Panc1 (cell line): Measurements from ENCODE around the gene MPRIP. TPM values are rescaled to one million over a fixed set of nuclear protein-coding genes. Genes with fewer than 3 reads are reported as not detected.

Source experiments
- ATAC-seq: fragments of 200-7000 bp; cut with Tn5 transposase; 2 replicates; pipeline ENCODE4 v1.9.1; 2020; ENCODE audit warnings: mild to moderate bottlenecking, moderate library complexity
- BruUV-seq: library from RNA; stranded (reverse); fragments of 400-500 nt; replicated peaks from 2 replicates; lab custom pipeline; 2021; lab: Mats Ljungman, UMichigan
- CTCF ChIA-PET: fragments of 300-600 bp; sonication (Branson Sonifier 250); formaldehyde crosslinking; loops from one replicate; lab custom pipeline; 2022; ENCODE audit warnings: antibody characterized with exemption; lab: Charles Lee
- POLR2A ChIA-PET: fragments of 300-600 bp; sonication (Branson Sonifier 250); formaldehyde crosslinking; loops from one replicate; lab custom pipeline; 2022; ENCODE audit warnings: antibody characterized with exemption; lab: Charles Lee
- DNase-seq: peaks from one replicate; pipeline ENCODE4 v3.0.0-alpha.2; 2010; ENCODE audit warnings: low read depth, low spot score
- H3K27ac ChIP-seq: 2 replicates; pipeline ENCODE4 v1.5.1; 2011; ENCODE audit warnings: mild to moderate bottlenecking, low read length, inconsistent platforms
- H3K27me3 ChIP-seq: fragments of 200-500 bp; sonication (Bioruptor generic); 2 replicates; pipeline ENCODE4 v1.6.0; 2014; ENCODE audit warnings: low read length, inconsistent platforms; ENCODE audit not compliant: control insufficient read depth, insufficient read depth
- H3K36me3 ChIP-seq: fragments of 200-500 bp; sonication (Bioruptor generic); 2 replicates; pipeline ENCODE4 v1.5.1; 2014; ENCODE audit warnings: inconsistent platforms, mild to moderate bottlenecking, low read length, moderate library complexity; ENCODE audit not compliant: control insufficient read depth, insufficient read depth
- H3K4me1 ChIP-seq: 2 replicates; pipeline ENCODE4 v1.5.1; 2011; ENCODE audit warnings: inconsistent platforms, mild to moderate bottlenecking, low read length, moderate library complexity; ENCODE audit not compliant: control insufficient read depth, insufficient read depth
- H3K4me3 ChIP-seq, 2 experiments: 2 replicates each; pipeline ENCODE4 v1.5.1; 2011 to 2012; ENCODE audit warnings: low read depth in 2 of 2, low read length in 2 of 2, mild to moderate bottlenecking in 2 of 2, inconsistent platforms in 1 of 2, moderate library complexity in 1 of 2
- H3K9me3 ChIP-seq: fragments of 200-500 bp; sonication (Bioruptor generic); 2 replicates; pipeline ENCODE4 v1.5.1; 2014; ENCODE audit warnings: low read depth, mild to moderate bottlenecking, inconsistent platforms, low read length, moderate library complexity; ENCODE audit not compliant: control insufficient read depth, insufficient read depth
- CTCF ChIP-seq: fragments of 450-650 bp; IDR thresholded peaks from 2 replicates; pipeline ENCODE4 v1.5.1; 2017; ENCODE audit warnings: mild to moderate bottlenecking
- POLR2AphosphoS5 ChIP-seq: IDR thresholded peaks from 2 replicates; pipeline ENCODE4 v1.6.1; 2012; ENCODE audit warnings: mild to moderate bottlenecking, low read depth, low read length, moderate library complexity
- REST ChIP-seq, 2 experiments: IDR thresholded peaks; 2 replicates each; pipeline ENCODE4 v1.6.1; 2011 to 2012; ENCODE audit warnings: low read depth in 2 of 2, control low read depth in 1 of 2, low read length in 1 of 2, mild to moderate bottlenecking in 1 of 2, moderate library complexity in 1 of 2; ENCODE audit not compliant: insufficient read depth in 1 of 2
- SIN3A ChIP-seq: IDR thresholded peaks from 2 replicates; pipeline ENCODE4 v1.6.1; 2012; ENCODE audit warnings: low read depth, mild to moderate bottlenecking, low read length, moderate library complexity, borderline replicate concordance; ENCODE audit not compliant: insufficient read depth
- TCF7L2 ChIP-seq: IDR thresholded peaks from 2 replicates; pipeline ENCODE4 v1.6.1; 2011; ENCODE audit warnings: mild to moderate bottlenecking, low read depth, low read length, inconsistent platforms
- in situ Hi-C: cut with HindIII; loops from 2 replicates; pipeline ENCODE4 v1.10.0; 2016; ENCODE audit warnings: low sequenced_read_pairs, low pct_unique_long_range_greater_than_20kb
- intact Hi-C: fragments of 100-400 bp; cut with micrococcal nuclease; formaldehyde crosslinking; loops from one replicate; pipeline ENCODE4 v1.10.0; 2022; ENCODE audit not compliant: unreplicated experiment
- total RNA-seq: library from RNA; stranded (reverse); gene quantifications from one replicate; pipeline ENCODE4 v1.2.1, GENCODE V29; 2021; ENCODE audit not compliant: unreplicated experiment

Gene MPRIP
- total RNA-seq, 1 experiment from 2014 or later: 155 TPM

DNA sequence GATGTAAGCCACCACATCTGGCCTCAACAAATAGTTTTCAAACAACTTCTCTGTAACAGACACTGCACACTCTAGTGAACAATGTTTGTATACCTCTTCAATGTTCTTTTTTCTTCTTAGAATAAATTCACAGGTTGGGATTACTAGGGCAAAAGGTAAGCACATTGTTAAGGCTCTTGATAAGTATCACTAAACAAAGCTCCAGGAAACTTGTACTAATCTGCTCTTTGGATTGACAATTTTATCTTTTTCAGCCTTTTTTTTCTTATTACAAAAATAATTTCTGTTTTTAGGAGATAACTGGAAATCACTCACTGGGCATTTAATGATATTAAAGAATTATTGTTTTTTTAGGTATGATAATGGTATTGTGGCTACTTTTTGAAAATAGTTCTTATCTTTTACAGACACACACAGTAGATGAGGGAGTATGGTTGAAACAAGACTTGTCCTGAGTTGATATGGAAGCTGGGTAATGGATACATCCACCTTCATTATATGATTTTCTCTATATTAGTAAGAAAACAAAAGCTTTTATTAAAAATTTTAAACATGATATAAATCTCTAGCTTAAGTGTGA, 7.7 kb upstream of the MPRIP start:
- in situ Hi-C loops (no loop called here), intact Hi-C loops (no loop called here)
- ChIA-PET CTCF (no interaction called here), POLR2A (interaction anchor here (0.6 kb wide), 1 partner anchor 1261 kb away, joined by 4 read pairs; no protein-coding TSS in a partner anchor)
- peaks cover 10% of the 10 kb centered on the region for H3K4me1 ChIP-seq
- DNase-seq (no peak), ATAC-seq (no peak)
- no peak overlapping the region for H3K4me3 ChIP-seq
- TF ChIP-seq REST (IDR thresholded peaks at IDR 0.05; ENCODE audit: insufficient read depth in 1 of 2, low read depth in 2 of 2, low read length in 1 of 2) (no peak), SIN3A (no peak)
- no peak overlapping the region for H3K27ac ChIP-seq
- BruUV-seq: no TSS peak
- H3K27me3 ChIP-seq: no peaks in the 10 kb centered on the region
- no peaks in the 10 kb centered on the region for H3K9me3 ChIP-seq
- no peaks in the 10 kb centered on the region for H3K36me3 ChIP-seq

DNA sequence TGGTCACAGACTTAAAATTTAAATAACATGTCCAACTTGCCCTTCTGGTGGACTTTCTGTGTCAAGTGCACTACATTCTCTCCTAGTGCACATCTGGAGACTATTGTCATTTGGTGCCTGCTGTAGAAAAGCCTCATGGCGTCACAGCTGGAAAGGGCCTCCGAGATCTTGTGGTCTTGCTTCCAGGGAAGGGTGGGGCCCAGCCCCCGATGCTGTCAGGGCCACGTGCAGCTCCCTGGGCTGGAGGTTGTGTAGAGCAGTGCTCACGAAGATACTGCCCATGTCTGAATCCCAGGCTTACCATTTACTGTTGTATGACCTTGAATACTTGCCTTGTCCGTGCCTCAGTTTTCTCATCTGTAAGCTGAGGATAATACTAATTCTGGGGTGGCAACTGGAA, 6.8 kb upstream of the MPRIP start:
- CTCF ChIA-PET: no interaction called here
- POLR2A ChIA-PET: no interaction called here
- ATAC-seq (no peak), DNase-seq (no peak)
- Histone ChIP-seq H3K9me3 (no peaks in the 10 kb centered on the region), H3K27ac (no peak overlapping the region), H3K27me3 (no peaks in the 10 kb centered on the region), H3K4me1 (peaks cover 10% of the 10 kb centered on the region), H3K4me3 (no peak overlapping the region), H3K36me3 (no peaks in the 10 kb centered on the region)
- intact Hi-C loops (no loop called here), in situ Hi-C loops (no loop called here)
- no TSS peak for BruUV-seq
- TF ChIP-seq TCF7L2: no peak
- no peak for TF ChIP-seq POLR2AphosphoS5
- no peak for TF ChIP-seq CTCF
- TF ChIP-seq REST (IDR thresholded peaks at IDR 0.05; ENCODE audit: insufficient read depth in 1 of 2, low read depth in 2 of 2, low read length in 1 of 2): no peak
- no peak for TF ChIP-seq SIN3A
